ENCODE measurements around the gene CHURC1.

- TF ChIP-seq, protein P1, sequence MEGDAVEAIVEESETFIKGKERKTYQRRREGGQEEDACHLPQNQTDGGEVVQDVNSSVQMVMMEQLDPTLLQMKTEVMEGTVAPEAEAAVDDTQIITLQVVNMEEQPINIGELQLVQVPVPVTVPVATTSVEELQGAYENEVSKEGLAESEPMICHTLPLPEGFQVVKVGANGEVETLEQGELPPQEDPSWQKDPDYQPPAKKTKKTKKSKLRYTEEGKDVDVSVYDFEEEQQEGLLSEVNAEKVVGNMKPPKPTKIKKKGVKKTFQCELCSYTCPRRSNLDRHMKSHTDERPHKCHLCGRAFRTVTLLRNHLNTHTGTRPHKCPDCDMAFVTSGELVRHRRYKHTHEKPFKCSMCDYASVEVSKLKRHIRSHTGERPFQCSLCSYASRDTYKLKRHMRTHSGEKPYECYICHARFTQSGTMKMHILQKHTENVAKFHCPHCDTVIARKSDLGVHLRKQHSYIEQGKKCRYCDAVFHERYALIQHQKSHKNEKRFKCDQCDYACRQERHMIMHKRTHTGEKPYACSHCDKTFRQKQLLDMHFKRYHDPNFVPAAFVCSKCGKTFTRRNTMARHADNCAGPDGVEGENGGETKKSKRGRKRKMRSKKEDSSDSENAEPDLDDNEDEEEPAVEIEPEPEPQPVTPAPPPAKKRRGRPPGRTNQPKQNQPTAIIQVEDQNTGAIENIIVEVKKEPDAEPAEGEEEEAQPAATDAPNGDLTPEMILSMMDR (conservative IDR thresholded peaks at IDR 0.05; ENCODE audit: low read depth, low read length) = no peak
- TF ChIP-seq EZH2 (IDR thresholded peaks at IDR 0.05; ENCODE audit: borderline replicate concordance, low read depth, low read length, poor library complexity, severe bottlenecking) = no peak
Observed at GRCh38 chr14:64870160-64870559, 44.1 kb upstream of the CHURC1 start.

Data from A673 (cell line).